GM10266 (cell line): ENCODE results near the gene BPIFA1.

Experiments used
- DNase-seq: peaks from one replicate; pipeline ENCODE4 v3.0.0; 2012; ENCODE audit errors: extremely low spot score
- CTCF ChIP-seq: IDR thresholded peaks from 2 replicates; pipeline ENCODE4 v1.5.1; 2012; ENCODE audit warnings: mild to moderate bottlenecking, low read depth; ENCODE audit not compliant: control insufficient read depth, insufficient read depth; ENCODE audit errors: missing control alignments

Gene BPIFA1

GRCh38 chr20:33239418-33239817 is 3.6 kb downstream of the BPIFA1 start:
- DNase-seq, result no peak
- TF ChIP-seq CTCF, result no peak

DNA sequence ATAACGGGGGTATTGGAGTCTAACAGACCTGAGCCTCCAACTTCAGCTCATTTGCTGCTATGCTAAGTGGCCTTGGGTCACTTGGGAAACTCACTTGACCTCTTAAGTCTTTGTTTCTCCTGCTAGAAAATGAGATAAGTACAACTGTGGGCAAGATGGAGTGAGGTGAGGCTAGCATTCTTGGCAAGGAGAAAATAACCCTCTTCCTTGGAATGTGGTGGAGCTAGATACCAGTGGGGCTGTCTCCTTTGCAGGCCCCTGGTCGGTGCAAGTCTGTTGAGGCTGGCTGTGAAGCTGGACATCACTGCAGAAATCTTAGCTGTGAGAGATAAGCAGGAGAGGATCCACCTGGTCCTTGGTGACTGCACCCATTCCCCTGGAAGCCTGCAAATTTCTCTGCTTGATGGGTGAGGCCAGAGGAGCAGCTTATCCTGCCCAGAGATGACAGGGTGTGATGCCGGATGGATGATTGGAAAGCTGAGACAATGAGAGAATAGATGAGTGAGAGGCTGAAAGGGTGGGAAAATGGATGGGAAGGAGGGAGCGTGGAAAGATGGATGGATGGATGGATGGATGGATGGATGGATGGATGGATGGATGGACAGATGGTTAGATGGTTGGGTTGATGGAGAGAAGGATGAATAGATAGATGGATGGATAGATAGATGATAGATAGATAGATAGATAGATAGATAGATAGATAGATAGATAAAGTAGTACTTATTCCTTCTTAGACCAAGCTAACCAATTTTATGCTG is 4.4 kb downstream of the BPIFA1 start:
- TF ChIP-seq CTCF, result no peak
- DNase-seq, result no peak

GRCh38 chr20:33240923-33241322 is 5.1 kb downstream of the BPIFA1 start:
- no peak for TF ChIP-seq CTCF
- no peak for DNase-seq

GRCh38 chr20:33242319-33243100 is 6.7 kb downstream of the BPIFA1 start:
- no peak for TF ChIP-seq CTCF
- DNase-seq, result no peak

GRCh38 chr20:33246077-33246476 is 10.3 kb downstream of the BPIFA1 start:
- no peak for DNase-seq
- no peak for TF ChIP-seq CTCF

- no peak for DNase-seq
- no peak for TF ChIP-seq CTCF
Measured at GRCh38 chr20:33249456-33249855, 13.7 kb downstream of the BPIFA1 start.

- no peak for TF ChIP-seq CTCF
- no peak for DNase-seq
Measured at GRCh38 chr20:33250666-33251065, 14.9 kb downstream of the BPIFA1 start.
